GM12801 (cell line): ENCODE data around the gene LARGE1.

Experiments used
- TF ChIP-seq, protein P1 (sequence below): IDR thresholded peaks from one replicate; pipeline ENCODE4 v1.5.1; 2011; ENCODE audit warnings: control low read depth; ENCODE audit not compliant: insufficient read length; ENCODE audit errors: extremely low read depth

LARGE1 gene

DNA sequence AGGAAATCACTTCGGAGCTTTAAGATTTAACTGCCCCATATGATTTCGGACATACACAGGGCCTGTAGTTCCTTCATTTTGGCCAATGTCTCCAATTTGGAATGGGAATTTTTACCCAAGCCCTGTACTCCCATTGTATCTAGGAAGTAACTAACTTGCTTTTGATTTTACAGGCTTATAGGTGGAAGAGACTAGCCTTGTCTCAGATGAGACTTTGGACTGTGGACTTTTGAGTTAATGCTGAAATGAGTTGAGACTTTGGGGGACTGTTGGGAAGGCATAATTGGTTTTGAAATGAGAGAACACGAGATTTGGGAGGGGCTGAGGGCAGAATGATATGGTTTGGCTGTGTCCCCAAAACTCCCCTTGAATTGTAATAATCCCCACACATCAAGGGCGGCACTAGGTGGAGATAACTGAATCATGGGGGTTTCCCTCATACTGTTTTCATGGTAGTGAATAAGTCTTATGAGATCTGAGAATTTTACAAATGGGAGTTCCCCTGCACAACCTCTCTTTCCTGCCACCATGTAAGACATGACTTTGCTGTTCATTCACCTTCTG is 130.5 kb downstream of the LARGE1 start:
- TF ChIP-seq, protein P1, sequence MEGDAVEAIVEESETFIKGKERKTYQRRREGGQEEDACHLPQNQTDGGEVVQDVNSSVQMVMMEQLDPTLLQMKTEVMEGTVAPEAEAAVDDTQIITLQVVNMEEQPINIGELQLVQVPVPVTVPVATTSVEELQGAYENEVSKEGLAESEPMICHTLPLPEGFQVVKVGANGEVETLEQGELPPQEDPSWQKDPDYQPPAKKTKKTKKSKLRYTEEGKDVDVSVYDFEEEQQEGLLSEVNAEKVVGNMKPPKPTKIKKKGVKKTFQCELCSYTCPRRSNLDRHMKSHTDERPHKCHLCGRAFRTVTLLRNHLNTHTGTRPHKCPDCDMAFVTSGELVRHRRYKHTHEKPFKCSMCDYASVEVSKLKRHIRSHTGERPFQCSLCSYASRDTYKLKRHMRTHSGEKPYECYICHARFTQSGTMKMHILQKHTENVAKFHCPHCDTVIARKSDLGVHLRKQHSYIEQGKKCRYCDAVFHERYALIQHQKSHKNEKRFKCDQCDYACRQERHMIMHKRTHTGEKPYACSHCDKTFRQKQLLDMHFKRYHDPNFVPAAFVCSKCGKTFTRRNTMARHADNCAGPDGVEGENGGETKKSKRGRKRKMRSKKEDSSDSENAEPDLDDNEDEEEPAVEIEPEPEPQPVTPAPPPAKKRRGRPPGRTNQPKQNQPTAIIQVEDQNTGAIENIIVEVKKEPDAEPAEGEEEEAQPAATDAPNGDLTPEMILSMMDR, result no peak

DNA sequence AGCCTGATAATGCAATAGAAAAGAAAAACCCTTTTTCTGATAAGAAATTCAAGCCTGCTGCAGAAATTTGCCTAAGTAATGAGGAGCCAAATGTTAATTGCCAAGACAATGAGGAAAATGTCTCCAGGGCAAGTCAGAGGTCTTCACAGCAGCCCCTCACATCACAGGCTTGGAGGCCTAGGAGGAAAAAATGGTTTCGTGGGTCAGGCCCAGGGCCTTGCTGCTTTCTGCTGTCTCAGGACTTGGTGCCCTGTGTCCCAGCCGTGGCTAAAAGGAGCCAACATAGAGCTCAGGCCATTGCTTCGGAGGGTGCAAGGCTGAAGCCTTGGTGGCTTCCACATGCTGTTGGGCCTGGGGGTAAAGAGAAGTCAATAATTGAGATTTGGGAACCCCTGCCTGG is 131.3 kb downstream of the LARGE1 start:
- TF ChIP-seq, protein P1, result no peak

DNA sequence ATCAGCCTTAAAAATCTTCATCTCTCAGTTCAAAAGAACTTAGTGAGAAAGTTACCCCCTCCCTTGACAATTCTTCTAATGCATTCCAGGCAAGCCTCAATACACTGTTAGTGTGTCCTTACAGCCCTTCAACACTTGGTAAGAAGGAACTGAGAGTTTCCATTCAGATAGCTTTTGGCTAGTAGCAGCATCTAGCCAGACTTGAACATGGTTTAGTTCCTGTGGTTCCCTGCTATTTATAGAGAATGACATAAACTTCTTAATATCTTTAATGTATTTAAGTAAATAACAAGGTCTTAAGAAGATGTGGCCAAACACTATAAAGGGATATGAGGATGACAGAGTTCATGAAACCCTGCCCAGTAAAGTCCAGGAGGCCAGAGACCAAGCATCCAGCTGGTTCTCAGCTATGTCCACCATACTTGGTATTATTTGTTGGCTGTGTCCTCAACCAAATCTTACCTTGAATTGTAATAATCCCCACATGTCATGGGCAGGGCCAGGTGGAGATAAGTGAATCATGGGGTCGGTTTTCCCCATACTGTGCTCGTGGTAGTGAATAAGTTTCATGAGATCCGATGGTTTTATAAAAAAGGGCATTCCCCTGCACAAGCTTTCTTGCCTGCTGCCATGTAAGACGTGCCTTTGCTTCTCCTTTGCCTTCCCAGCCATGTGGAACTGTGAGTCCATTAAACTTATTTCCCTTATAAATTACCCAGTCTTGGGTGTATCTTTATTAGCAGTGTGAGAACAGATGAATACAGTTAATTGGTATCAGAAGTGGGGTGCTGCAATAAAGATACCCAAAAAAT is 132.4 kb downstream of the LARGE1 start:
- TF ChIP-seq, protein P1, result no peak

DNA sequence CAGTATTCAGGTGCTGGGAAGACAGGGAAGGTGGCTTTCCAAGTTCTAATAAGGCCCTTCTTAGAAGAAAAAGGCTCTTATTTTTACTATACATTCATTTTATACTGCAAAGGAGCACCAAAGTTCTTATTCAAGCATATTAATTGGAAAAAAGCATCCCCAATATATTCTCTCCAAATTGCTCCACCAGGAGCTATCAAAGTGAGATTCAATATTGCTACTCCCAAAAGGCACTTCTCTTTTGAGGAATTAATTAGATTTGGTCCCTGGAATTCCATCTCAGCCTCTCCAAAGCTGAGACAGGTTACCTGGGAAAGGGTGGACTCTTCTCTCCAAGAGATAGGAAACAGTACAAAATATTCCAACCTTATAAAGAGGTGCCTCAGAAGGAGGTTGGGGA is 134.1 kb downstream of the LARGE1 start:
- TF ChIP-seq, protein P1, result no peak

DNA sequence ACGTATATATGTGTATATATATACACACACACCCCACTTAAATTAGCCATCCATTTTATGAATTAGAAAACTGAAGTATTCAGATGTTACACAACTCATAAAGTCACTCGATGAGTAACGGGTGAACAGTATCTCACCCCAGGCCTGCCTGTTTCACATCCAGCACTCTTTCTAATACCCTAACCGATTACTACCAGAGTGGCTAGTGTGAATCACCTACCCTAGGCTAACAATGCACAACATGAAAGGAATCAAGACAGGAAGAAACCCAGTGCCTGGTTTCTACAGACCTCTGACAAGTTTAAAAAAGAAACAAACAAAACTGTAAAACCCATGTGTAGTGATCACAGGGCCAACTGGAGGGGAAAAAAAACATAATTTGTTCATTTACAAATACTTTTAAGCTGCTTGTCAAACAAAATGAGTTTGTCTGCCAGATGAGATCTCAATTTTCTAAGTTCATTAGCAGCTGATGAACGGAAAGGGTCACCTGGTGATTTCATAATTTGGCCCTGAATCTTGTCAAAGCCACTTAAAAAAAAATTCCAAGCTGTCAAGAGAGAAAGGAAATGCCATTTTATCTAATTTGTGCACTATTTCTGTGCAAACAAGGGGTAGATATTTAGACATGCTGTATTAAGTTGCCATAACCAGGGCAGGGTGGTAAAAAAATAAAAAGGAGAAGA is 134.8 kb downstream of the LARGE1 start:
- TF ChIP-seq, protein P1, result no peak

DNA sequence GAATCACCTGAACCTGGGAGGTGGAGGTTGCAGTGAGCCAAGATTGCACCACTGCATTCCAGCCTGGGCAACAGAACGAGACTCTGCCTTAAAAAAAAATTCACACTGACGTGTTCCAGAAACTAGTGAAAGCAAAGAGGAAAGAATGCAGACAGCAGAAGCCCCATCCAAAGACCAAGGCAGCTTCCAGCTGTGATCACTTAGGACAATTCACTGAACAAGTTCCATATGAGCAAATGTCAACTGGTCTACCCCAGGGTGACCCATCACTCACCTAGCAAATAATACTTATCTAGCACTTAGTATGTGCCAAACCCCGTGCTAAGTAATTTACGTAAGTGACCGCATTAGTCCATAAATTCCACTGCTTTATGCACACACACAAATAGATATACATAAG is 138.9 kb downstream of the LARGE1 start:
- TF ChIP-seq, protein P1, result no peak

DNA sequence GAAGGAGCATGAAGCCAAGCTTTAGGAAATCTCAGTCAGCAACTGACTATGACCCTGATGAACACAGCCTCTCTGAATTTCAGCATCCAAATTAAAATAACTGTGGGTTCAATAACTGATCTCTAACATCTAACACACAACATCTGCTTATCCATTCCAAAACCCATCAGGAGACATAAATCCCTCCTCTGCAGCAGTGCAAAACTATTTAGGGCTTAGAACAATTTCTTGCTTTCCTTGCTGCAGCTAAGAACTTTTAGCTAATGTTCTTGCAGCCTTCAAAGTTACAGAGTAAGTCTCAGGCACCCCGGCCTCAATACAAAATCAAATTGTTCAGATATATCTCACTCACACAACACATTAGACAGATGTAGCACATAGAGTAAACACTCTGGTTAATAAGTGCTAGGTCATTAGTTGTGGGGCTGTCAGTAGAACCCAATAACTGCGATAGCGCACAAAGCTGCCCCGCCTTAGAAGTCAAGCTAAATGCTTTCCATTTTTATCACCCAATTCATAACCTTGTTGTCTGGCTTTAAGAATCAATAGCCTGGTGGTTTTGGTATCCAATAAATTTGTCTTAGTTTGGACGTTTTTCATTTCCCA is 139.6 kb downstream of the LARGE1 start:
- TF ChIP-seq, protein P1, result no peak
